Right atrium auricular region (tissue), 2 donors: ENCODE data around the gene FOLR2. TPM values are rescaled to one million over a fixed set of nuclear protein-coding genes. Genes with fewer than 3 reads are reported as not detected.
A peak's percentile ranks its signal among the peaks of the same experiment; 100 is the strongest.

Experiments
- DNase-seq: peaks from one replicate; pipeline ENCODE4 v3.0.0-alpha.2; 2019; ENCODE audit warnings: low spot score
- H3K27ac ChIP-seq, 2 donors: fragments of 200-600 bp; sonication (generic); 1 replicate in 1 of 2; 2 replicates in 1 of 2; pipeline ENCODE4 v1.5.1; 2016 to 2019
- H3K27me3 ChIP-seq, 2 donors: fragments of 200-600 bp; sonication (generic); one replicate each; pipeline versions ENCODE4 v1.5.1 to v1.6.0; 2017 to 2019
- H3K36me3 ChIP-seq: fragments of 200-600 bp; sonication (generic); one replicate; pipeline ENCODE4 v1.5.1; 2016
- H3K4me1 ChIP-seq, 2 donors: fragments of 200-600 bp; sonication (generic); one replicate each; pipeline versions ENCODE4 v1.5.1 to v1.6.0; 2017 to 2019
- H3K4me3 ChIP-seq, 2 donors: fragments of 200-600 bp; sonication (generic); 1 replicate in 1 of 2; 2 replicates in 1 of 2; pipeline ENCODE4 v1.5.1; 2017 to 2019; ENCODE audit warnings: mild to moderate bottlenecking in 1 of 2, moderate library complexity in 1 of 2
- H3K9me3 ChIP-seq, 2 donors: fragments of 200-600 bp; sonication (generic); one replicate each; pipeline ENCODE4 v1.5.1; 2019
- CTCF ChIP-seq, 2 donors: fragments of 200-600 bp; sonication (generic); IDR thresholded peaks; one replicate each; pipeline ENCODE4 v1.5.1; 2019; ENCODE audit warnings: antibody characterized with exemption in 2 of 2
- total RNA-seq, 2 donors: library from RNA; depleted of rRNA; stranded (reverse); fragments of >200 nt; gene quantifications; one replicate each; pipeline ENCODE4 v1.1.0, GENCODE V29; 2016

Gene FOLR2
- total RNA-seq, 2 donors from 2014 or later: 10.8 to 32.5 TPM

- TF ChIP-seq CTCF (IDR thresholded peaks at IDR 0.05): peak in 1 of 2 donors; percentile 31
- H3K36me3 ChIP-seq: peaks cover 27% of the 10 kb centered on the region
- peaks cover 0 to 43% of the 10 kb centered on the region in 2 donors for H3K4me1 ChIP-seq
- no peak for DNase-seq
- peak overlapping the region; percentile 15 to 46 for H3K4me3 ChIP-seq
- peaks cover 20 to 30% of the 10 kb centered on the region in 2 donors for H3K27me3 ChIP-seq
- peak overlapping the region in 1 of 2 donors; percentile 21 for H3K27ac ChIP-seq
- no peaks in the 10 kb centered on the region for H3K9me3 ChIP-seq
Observed at GRCh38 chr11:72239849-72240460, 23.4 kb downstream of the FOLR2 start.

- H3K4me3 ChIP-seq: peak overlapping the region in 1 of 2 donors; percentile 46
- H3K27ac ChIP-seq: no peak overlapping the region
- H3K27me3 ChIP-seq: peaks cover 24 to 34% of the 10 kb centered on the region in 2 donors
- H3K9me3 ChIP-seq: no peaks in the 10 kb centered on the region
- no peak for DNase-seq
- H3K36me3 ChIP-seq: peaks cover 20% of the 10 kb centered on the region
- H3K4me1 ChIP-seq: peaks cover 0 to 45% of the 10 kb centered on the region in 2 donors
- no peak for TF ChIP-seq CTCF (IDR thresholded peaks at IDR 0.05)
Observed at GRCh38 chr11:72240461-72241290, 24.1 kb downstream of the FOLR2 start.

- Histone ChIP-seq H3K9me3 (no peaks in the 10 kb centered on the region), H3K4me3 (no peak overlapping the region), H3K27me3 (peaks cover 27 to 34% of the 10 kb centered on the region in 2 donors), H3K36me3 (peaks cover 15% of the 10 kb centered on the region), H3K27ac (no peak overlapping the region), H3K4me1 (peaks cover 0 to 45% of the 10 kb centered on the region in 2 donors)
- TF ChIP-seq CTCF (IDR thresholded peaks at IDR 0.05): no peak
- no peak for DNase-seq
Observed at GRCh38 chr11:72241291-72241781, 24.7 kb downstream of the FOLR2 start.

GRCh38 chr11:72242141-72242540, 25.5 kb downstream of the FOLR2 start:
- H3K4me1 ChIP-seq: peaks cover 0 to 45% of the 10 kb centered on the region in 2 donors
- no peak overlapping the region for H3K4me3 ChIP-seq
- no peaks in the 10 kb centered on the region for H3K9me3 ChIP-seq
- DNase-seq: no peak
- no peak overlapping the region for H3K27ac ChIP-seq
- H3K36me3 ChIP-seq: peaks cover 7% of the 10 kb centered on the region
- TF ChIP-seq CTCF (IDR thresholded peaks at IDR 0.05): no peak
- peaks cover 27 to 34% of the 10 kb centered on the region in 2 donors for H3K27me3 ChIP-seq

- peaks cover 27 to 34% of the 10 kb centered on the region in 2 donors for H3K27me3 ChIP-seq
Observed at GRCh38 chr11:72243173-72244059, 26.8 kb downstream of the FOLR2 start.

More at GRCh38 chr11:72243173-72244059, 26.8 kb downstream of the FOLR2 start:
- no peaks in the 10 kb centered on the region for H3K9me3 ChIP-seq
- peak overlapping the region in 1 of 2 donors; percentile 29 for H3K4me3 ChIP-seq
- no peak for DNase-seq
- peaks cover 0 to 43% of the 10 kb centered on the region in 2 donors for H3K4me1 ChIP-seq
- H3K27ac ChIP-seq: no peak overlapping the region
- TF ChIP-seq CTCF (IDR thresholded peaks at IDR 0.05): no peak
- H3K36me3 ChIP-seq: no peaks in the 10 kb centered on the region
